ENCODE measurements around the gene SDF2L1.
"Not testable (repeated sequence)": the region's sequence is repeated elsewhere in the genome, so short reads cannot be mapped to it uniquely, and the experiment has no call there.

Gene SDF2L1

DNA sequence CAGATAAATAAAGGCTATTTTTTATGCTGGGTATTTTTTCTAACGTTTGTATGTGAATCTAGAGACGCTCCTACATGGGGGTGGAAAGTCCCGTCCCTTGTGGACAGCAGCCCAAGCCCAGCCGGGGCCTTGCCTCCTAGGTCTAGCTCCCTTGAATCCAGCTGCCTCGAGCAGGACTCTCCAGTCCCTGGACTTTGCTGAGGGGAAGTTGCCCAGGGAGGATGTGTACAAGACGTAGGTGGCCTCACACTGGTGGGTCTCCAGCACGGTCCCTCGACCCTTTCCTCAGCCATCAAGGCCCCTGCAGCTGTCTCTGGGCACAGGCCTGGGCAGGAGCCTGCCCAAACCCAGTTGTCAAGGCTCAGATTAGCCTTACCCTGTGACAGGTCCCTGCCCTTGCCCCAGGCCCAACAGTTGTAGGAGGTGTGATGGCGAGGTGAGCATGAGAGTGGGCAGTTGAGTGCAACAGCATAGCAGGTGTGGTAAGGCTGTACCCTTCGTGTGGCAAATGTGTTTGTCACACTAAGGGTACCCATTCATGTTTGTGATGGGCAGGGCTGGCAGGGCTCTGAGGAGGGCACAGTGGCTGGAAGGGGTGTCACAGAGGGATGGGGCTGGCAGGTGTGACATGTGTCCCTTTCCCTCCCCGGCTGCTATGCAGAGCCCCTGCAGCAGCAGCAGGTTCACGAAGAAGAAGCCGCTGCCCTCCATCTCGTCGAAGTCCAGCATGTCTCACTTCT, 6.2 kb upstream of the SDF2L1 start:
- DNase-seq (ENCODE audit: extremely low read depth in 1 of 2, low read depth in 1 of 2): no peak

DNA sequence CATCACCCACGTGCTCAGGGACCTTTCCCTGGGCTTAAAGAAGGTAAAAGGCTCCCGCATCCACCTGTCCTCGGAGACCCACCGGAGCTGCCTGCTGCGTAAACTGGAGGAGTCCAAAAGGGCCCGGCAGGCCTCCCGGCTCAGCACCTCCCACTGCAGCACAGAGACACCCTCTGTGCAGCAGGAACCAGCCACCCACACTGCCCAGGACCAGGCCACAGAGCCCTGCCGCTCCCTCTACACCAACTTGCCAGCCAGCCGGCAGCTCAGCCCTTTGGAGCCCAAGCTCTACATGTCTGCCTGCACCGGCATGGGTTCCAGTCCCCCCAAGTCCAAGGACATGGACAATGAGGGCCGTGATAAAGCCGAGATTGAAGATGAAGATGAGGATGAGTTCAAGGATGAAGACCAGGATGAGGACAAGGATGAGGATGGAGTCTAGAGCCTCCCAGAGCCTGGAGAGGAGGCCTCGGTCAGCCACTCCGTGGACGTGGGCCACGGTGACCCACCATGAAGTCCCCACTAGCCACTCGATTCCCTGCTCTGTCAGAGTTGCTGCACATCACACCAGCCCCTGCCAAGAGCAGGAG, 5.4 kb upstream of the SDF2L1 start:
- no peak for DNase-seq (ENCODE audit: extremely low read depth in 1 of 2, low read depth in 1 of 2)

DNA sequence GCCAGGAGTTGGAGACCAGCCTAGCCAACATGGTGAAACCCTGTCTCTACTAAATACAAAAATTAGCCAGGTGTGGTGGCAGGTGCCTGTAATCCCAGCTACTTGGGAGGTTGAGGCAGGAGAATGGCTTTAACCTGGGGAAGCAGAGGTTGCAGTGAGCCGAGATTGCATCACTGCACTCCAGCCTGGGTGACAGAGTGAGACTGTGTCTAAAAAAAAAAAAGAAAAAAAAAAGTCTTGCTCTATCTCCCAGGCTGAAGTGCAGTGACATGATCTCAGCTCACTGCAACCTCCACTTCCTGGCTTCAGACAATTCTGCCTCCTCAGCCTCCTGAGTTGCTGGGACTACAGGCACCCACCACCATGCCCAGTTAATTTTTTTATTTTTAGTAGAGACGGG, 4.7 kb upstream of the SDF2L1 start:
- not testable (repeated sequence) for DNase-seq (ENCODE audit: extremely low read depth in 1 of 2, low read depth in 1 of 2)

DNA sequence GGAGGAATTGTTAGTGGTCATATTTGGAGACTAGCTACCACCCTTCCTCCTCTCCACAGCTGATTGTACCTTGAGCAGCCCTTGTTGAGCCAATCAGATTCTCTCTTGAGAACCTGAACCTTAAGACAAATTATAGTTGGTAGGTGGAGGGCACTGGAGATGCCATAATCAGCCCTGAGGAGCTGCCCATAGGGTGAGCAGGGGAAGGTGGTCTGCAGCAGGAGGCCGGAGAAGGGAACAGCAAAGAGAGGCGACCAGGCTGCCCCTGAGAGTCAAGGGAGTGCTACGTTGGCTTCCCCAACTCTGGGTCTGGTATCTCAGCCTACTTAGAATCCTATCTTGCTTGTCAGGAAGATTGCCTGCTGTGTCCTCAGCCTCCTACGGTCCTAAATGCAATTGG, 2.7 kb upstream of the SDF2L1 start:
- DNase-seq (ENCODE audit: extremely low read depth in 1 of 2, low read depth in 1 of 2): no peak

DNA sequence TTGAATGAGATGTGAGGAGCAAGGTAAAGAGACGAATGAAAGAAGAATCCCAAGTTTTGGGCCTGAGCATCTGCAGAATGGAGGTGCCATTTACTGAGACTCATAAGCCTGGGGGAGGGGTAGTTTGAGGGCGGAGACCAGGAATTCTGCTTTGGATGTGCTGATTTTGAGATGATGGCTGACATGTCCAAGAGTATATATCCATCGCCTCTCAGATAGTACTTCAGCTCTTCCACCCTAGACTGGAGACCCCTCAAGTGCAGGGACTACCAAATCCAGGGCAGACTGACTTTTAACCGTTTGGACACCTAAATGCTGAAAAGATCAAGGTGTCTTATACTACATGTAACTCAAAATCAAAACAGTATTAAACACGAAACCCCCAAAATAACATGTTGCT, 1.3 kb upstream of the SDF2L1 start:
- no peak for DNase-seq (ENCODE audit: extremely low read depth in 1 of 2, low read depth in 1 of 2)

DNA sequence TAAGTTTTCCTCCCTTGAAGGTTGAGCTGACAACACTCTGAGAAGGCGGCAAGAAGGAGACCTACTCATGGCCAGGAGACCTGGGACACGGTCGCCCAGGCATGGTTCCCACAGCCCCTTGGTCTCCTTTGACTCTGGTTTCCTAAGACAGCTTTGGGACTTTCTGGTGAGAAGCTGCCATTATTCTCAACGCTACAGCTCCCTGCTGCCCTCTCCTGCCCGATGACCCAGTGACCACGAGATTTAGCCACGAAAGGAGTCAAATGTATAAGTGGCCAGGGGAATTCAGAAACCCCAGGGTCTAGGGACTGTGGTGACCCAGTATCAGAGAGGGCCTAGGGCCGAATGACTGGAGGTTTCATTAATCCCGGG, 699 bp upstream of the SDF2L1 start:
- no peak for DNase-seq (ENCODE audit: extremely low read depth in 1 of 2, low read depth in 1 of 2)

DNA sequence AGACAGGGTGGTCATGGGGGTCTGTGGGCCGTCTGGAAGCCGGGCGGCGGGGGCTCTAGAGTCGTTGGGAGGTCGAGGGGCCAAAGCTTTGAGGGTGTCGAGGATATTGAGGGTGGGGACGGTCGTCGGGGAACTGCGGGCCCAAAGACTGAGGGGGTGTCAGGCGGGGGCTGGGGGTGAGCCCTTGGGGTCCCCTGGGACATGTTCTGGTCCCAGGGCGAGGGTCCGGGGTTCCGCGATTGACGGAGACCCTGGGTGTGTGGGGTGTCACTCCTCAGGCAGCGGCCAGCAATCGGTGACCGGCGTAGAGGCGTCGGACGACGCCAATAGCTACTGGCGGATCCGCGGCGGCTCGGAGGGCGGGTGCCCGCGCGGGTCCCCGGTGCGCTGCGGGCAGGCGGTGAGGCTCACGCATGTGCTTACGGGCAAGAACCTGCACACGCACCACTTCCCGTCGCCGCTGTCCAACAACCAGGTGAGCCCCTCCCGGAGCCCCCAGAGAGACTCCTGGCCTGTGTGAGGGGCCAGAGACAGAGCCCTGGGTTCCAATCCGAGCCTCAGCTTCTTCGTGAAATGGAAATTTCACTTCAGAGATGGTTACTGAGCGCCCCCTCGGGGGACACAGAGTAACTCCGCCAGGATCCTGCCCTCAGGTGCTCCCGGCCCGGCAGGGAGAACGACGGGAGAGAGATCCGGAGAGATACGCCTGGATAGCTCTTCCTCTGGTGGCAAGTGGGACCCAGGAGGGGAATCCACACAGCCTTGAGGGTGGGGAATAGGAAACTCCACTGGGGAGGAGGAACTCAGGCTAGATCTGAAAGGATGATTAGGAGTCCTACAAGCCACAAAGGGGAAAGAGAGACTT, 714 bp downstream of the SDF2L1 start:
- DNase-seq (ENCODE audit: extremely low read depth in 1 of 2, low read depth in 1 of 2): peak in 1 of 2 donors; percentile 47

DNA sequence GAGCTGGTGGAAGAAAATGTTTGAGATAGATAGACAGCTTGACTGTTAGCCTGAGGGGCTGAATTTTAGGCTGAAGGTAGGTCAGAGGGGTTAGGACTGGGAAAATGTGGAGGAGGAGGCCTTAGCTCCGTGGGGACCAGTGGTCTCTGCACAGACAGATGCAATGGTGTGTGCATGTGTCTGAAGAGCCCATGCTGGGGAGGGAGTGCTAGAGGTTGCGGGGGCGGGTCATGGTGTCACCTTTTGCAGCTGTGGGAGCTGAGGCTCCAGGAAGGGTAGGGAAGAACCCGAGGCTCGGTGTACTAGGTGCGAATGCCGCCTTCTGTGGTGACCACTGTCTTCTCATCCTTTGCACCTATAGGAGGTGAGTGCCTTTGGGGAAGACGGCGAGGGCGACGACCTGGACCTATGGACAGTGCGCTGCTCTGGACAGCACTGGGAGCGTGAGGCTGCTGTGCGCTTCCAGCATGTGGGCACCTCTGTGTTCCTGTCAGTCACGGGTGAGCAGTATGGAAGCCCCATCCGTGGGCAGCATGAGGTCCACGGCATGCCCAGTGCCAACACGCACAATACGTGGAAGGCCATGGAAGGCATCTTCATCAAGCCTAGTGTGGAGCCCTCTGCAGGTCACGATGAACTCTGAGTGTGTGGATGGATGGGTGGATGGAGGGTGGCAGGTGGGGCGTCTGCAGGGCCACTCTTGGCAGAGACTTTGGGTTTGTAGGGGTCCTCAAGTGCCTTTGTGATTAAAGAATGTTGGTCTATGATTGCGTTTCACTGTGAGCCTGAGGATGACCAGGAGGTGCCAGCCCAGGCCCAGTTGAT, 1.6 kb downstream of the SDF2L1 start:
- DNase-seq (ENCODE audit: extremely low read depth in 1 of 2, low read depth in 1 of 2): no peak

DNA sequence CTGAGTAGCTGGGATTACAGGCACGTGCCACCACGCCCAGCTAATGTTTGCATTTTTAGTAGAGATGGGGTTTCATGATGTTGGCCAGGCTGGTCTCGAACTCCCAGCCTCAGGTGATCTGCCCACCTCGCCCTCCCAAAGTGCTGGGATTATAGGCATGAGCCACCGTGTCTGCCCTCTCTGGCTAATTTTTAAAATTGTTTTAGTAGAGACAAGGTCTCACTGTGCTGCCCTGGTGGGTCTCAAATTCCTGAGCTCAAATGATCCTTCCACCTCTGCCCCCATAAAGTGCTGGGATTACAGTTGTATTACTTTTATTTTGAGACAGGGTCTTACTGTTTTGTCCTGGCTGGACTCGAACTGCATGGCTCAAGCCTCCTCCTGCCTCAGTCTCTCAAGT, 3.4 kb downstream of the SDF2L1 start:
- DNase-seq (ENCODE audit: extremely low read depth in 1 of 2, low read depth in 1 of 2): not testable (repeated sequence)

DNA sequence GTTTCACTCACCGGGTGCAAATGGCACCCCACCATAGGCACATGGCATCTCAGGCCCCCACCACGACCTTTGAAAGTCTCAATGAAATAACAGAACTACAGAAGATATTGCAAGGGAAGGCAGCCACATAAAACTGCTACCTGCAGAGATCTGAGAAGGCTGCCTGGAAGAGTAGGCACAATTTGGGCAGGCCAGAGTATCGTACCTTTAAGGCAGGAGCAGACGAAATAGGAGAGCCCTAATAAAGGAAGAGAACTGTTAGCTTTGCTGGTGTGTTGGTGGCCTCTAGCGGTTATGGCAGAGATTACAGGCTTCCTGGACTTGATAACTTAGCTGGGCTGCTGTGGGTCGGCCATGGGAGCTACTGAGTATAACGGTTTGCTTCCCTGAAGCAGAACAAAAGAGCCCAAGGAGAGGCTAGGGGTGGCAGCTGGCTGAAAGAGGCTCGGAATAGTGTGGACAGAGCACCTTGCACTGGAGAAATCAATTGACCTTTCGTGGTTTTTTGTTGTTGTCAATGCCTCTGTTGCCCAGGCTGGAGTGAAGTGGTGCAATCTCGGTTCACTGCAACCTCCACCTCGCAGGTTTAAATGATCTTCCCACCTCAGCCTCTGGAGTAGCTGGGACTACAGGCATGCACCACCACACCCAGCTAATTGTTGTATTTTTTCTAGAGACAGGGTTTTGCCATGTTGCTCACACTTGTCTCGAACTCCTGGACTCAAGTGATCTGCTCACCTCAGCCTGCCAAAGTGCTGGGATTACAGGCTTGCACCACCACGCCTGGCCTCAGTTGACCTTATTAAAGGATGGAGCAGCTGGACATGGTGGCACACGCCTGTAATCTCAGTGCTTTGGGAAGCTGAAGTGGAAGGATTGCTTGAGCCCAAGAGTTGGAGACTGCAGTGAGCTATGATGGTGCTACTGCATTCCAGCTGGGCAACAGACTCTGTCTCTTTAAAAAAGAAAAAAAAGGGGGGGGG, 4.8 kb downstream of the SDF2L1 start:
- DNase-seq (ENCODE audit: extremely low read depth in 1 of 2, low read depth in 1 of 2): peak; percentile 49 to 50

DNA sequence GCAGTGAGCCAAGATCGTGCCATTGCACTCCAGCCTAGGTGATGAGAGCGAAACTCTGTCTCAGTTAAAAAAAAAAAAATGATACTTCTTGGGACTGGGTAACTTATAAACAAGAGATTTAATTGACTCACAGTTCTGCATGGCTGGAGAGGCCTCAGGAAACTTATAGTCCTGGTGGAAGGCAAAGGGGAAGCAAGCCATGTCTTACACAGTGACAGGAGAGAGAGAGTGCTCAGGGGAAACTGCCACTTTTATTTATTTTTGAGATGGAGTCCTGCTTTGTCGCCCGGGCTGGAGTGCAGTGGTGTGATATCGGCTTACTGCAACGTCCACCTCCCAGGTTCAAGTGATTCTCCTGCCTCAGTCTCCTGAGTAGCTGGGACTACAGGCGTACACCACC, 8.2 kb downstream of the SDF2L1 start:
- no peak for DNase-seq (ENCODE audit: extremely low read depth in 1 of 2, low read depth in 1 of 2)

DNA sequence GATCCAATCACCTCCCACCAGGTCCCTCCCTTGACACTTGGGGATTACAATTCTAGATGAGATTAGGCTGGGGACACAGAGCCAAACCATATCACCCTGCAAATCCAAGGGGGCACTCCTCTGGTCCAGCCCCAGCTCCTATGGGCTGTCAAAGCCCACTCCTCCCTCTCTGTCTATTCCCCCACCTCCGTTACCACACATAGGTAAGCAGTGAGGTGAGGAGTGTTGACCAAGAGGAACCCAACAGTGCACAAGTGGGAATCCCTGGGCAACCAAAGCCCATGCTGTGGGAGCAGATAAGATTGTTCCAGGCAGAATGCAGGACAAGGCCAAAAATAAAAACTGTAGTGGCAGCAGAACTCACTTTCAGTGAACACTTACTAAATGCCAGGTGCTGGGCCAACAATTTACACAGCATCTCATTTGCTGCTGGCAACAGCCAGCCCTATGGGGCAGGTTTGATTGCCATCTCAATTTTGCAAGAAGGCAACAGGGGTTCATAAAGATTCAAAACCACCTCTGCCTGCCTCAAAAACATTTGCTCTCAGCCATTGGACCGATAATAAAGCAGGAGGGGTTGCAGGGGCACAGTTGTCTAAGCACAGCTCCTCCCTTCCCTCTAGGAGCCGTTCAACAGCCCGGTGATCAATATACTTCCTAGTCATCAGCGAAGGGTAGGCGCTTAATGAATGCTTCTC, 8.9 kb downstream of the SDF2L1 start:
- DNase-seq (ENCODE audit: extremely low read depth in 1 of 2, low read depth in 1 of 2): no peak

DNA sequence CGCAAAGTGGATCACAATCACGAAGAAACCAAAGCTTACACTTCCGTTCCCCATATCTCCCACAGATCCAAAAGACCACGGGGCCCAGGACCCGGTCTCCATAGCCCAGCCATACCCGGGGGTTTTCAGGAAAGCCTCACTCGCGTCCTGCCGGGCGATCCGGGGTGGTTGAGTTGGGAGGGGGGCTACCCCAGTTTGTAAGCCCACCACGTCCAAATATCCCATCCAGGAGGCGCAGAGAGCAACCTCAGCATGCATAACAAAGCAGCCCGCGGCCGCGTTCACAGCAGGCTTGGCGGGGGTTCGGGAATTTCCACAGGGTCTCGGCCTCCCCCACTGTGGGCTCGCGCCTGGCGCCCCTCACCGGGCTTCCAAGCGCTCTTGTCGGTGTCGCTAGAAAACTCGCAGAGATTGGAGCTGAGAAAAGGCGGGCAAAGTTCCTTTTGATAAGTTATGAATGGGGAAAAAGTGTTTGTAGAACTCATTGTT, 9.5 kb downstream of the SDF2L1 start:
- DNase-seq (ENCODE audit: extremely low read depth in 1 of 2, low read depth in 1 of 2): no peak

DNA sequence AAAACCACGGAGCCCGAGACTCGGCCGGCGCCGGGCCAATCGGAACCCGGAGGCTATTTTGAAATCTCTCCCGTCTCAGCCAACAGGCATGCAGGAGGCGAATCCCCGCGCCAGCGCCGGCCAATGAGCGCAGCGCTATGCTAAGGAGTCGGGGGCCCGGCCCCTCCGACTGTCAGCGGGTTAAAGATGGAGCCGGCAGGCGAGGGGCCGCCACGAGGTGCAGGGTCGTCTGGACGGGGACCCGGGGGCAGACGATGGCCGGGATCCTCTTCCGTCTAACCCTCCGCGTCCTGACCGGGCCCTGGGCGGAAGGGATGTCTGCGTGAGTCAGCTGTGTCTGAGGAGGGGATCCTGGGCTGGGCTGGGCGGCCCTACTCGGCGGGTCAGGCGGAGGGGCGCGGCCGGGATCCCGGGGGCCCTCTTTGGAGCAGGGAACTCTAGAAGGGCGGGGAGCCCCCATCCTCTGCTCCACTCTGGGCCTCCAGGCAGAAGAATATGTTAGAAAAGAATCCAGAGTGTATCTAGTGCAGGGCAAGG, 10.0 kb downstream of the SDF2L1 start:
- DNase-seq (ENCODE audit: extremely low read depth in 1 of 2, low read depth in 1 of 2): peak; percentile 43 to 68

DNA sequence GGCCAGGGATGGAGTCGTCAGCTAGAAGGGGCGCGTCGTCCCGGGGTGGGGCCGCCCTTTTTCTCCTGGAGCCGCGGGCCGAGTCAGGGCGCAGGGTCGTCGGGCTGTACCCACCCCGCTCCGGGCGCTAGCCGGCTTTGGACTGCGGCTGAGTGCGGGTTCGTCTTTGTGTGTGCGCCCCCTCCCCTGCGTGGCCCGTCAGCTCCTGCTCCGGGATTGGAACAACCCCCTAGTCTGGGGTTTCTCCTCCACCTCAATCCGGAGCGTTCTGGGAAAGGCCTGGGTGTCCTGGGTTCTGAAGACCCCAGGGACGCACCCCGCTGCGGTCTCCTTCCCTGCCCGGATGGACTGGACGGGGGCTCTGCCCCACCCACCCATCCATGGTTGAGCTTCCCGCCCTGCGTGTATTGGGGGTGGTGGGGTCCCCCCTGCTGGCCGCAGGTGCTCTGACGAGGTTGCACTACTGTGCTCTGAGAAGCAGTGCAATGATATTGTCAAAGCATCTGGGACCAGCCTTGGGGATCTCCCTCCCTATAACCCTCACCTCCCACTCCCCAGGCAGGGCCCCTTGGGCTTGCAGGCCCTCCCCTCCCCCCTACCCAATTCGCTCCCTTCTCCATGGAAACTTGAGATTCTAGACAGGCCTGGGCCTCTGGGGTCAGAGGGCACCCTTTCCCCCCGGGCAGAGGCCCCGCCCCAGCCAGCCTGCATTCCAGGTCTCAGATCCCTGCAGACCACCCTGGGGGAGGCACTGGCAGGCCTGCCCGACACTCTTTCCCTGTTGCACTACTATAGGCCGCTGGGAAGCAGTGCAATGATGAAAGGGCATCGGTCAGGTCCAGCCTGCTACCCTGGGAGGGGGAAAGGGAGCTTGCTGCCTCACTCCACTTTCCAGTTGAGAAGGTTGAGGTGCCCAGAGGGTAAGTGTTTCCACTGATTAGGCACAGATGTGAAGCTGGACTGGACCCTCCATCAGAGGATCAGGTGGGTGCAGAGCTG, 10.7 kb downstream of the SDF2L1 start:
- no peak for DNase-seq (ENCODE audit: extremely low read depth in 1 of 2, low read depth in 1 of 2)

DNA sequence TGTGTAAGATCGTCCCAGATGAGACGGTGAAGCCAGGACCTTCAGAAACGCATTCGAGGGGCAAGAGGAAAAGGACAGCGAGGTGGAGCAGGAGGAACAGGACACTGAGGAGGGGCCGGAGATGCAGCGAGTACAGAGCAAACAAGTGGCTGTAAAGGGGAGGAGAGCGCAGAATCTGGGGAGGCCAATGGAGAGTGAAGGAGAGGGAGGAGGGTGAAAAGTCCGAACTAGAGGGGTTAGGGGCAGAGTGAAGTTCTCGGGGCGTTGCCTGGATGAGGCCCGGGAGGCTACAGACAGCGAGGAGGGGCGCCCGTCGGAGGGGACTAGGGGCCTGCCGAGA, 14.9 kb downstream of the SDF2L1 start:
- no peak for DNase-seq (ENCODE audit: extremely low read depth in 1 of 2, low read depth in 1 of 2)

DNA sequence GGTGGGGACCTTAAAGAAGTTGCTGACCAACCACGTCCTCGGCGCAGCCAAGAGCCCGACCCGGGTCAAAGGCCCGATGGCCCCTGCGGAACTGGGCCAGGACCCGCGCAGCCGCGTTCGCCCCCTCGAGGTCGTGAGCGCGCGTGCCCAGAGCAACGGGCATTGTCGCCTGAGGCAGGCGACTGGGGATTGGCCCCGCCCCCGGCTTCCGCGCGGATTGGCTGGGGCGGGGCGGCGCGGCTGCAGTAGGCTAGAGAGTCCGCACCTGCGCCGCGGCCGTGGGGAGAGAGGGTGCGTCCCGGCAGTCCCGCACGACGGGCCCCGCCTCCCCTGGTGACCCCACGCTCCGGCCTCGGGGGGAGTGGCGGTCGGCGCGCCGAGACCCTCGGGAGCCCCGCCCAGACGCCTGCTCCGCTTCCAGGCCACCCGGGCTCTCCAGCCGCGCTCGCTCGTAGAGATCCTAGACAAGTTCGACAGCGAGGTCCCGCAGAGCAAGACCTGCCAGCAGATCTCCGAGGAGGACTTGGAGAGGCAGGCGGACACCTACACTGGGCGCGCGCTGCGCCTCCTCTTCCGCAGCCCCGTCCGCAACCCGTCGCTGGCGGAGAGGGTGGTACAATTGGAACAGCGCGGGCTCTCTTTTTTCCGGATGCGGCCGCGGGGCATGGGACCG, 15.4 kb downstream of the SDF2L1 start:
- peak in 1 of 2 donors; percentile 66 for DNase-seq (ENCODE audit: extremely low read depth in 1 of 2, low read depth in 1 of 2)

All from activated CD8-positive, alpha-beta memory T cell treated with anti-CD3 and anti-CD28 coated beads for 1 hour (primary cell).